ENCODE measurements around the gene TLK2.
"Not testable (repeated sequence)": the region's sequence is repeated elsewhere in the genome, so short reads cannot be mapped to it uniquely, and the experiment has no call there.

The TLK2 gene

GRCh38 chr17:62605588-62605987 is 127.0 kb downstream of the TLK2 start:
- no peak for DNase-seq (ENCODE audit: low read depth)
- no peak for TF ChIP-seq CTCF (conservative IDR thresholded peaks at IDR 0.05; ENCODE audit: low read length)
- H3K4me3 ChIP-seq (ENCODE audit: low read length) = no peak overlapping the region

- no peak for TF ChIP-seq CTCF (conservative IDR thresholded peaks at IDR 0.05; ENCODE audit: low read length)
- H3K4me3 ChIP-seq (ENCODE audit: low read length) = no peak overlapping the region
- no peak for DNase-seq (ENCODE audit: low read depth)
Observed at GRCh38 chr17:62611292-62611691, 132.7 kb downstream of the TLK2 start.

GRCh38 chr17:62611728-62612127 is 133.1 kb downstream of the TLK2 start:
- no peak for TF ChIP-seq CTCF (conservative IDR thresholded peaks at IDR 0.05; ENCODE audit: low read length)
- DNase-seq (ENCODE audit: low read depth) = no peak
- no peak overlapping the region for H3K4me3 ChIP-seq (ENCODE audit: low read length)

GRCh38 chr17:62612289-62612688 is 133.7 kb downstream of the TLK2 start:
- DNase-seq (ENCODE audit: low read depth) = peak; percentile 27
- not testable (repeated sequence) for H3K4me3 ChIP-seq (ENCODE audit: low read length)

GRCh38 chr17:62613095-62613494 is 134.5 kb downstream of the TLK2 start:
- DNase-seq (ENCODE audit: low read depth) = peak; percentile 47
- H3K4me3 ChIP-seq (ENCODE audit: low read length) = not testable (repeated sequence)

- H3K4me3 ChIP-seq (ENCODE audit: low read length) = no peak overlapping the region
- TF ChIP-seq CTCF (conservative IDR thresholded peaks at IDR 0.05; ENCODE audit: low read length) = no peak
- DNase-seq (ENCODE audit: low read depth) = peak; percentile 96
Observed at GRCh38 chr17:62614142-62614541, 135.5 kb downstream of the TLK2 start.

GRCh38 chr17:62615503-62615902 is 136.9 kb downstream of the TLK2 start:
- no peak overlapping the region for H3K4me3 ChIP-seq (ENCODE audit: low read length)
- TF ChIP-seq CTCF (conservative IDR thresholded peaks at IDR 0.05; ENCODE audit: low read length) = no peak
- no peak for DNase-seq (ENCODE audit: low read depth)

GRCh38 chr17:62616993-62617893 is 138.6 kb downstream of the TLK2 start:
- no peak for DNase-seq (ENCODE audit: low read depth)
- no peak for TF ChIP-seq CTCF (conservative IDR thresholded peaks at IDR 0.05; ENCODE audit: low read length)
- H3K4me3 ChIP-seq (ENCODE audit: low read length) = no peak overlapping the region
